ENCODE results near the gene PXDN. TPM values are rescaled to one million over a fixed set of nuclear protein-coding genes. Genes with fewer than 3 reads are reported as not detected.
"Not testable (repeated sequence)": the region's sequence is repeated elsewhere in the genome, so short reads cannot be mapped to it uniquely, and the experiment has no call there.

Gene PXDN
- total and polyA plus RNA-seq, 11 donors, result 5.9 to 83.7 (median 28.2) TPM

GRCh38 chr2:1758774-1759610, 14.7 kb upstream of the PXDN start:
- intact Hi-C loops (cut with DNase I), result no loop called here
- TF ChIP-seq POLR2A (IDR thresholded peaks at IDR 0.05), result no peak

GRCh38 chr2:1758171-1758570, 13.9 kb upstream of the PXDN start:
- intact Hi-C loops (cut with DNase I), result no loop called here
- Histone ChIP-seq H3K27ac (no peak overlapping the region), H3K4me3 (no peak overlapping the region), H3K9me3 (no peaks in the 10 kb centered on the region), H3K36me3 (no peaks in the 10 kb centered on the region), H3K27me3 (peaks cover 0 to 3% (median 0%) of the 10 kb centered on the region in 9 donors), H3K4me1 (peaks cover 0 to 11% (median 0%) of the 10 kb centered on the region in 12 donors)
- DNase-seq (no peak), ATAC-seq (no peak)
- 81 to 91% (median 86%) methylated on average over 5 of the region's 5 CpGs for WGBS, 4 donors
- TF ChIP-seq CTCF (IDR thresholded peaks at IDR 0.05) (no peak), POLR2A (IDR thresholded peaks at IDR 0.05) (no peak)

More at GRCh38 chr2:1758774-1759610, 14.7 kb upstream of the PXDN start:
- ATAC-seq (no peak), DNase-seq (no peak)
- Histone ChIP-seq H3K27ac (no peak overlapping the region), H3K4me3 (no peak overlapping the region), H3K27me3 (peaks cover 0 to 3% (median 0%) of the 10 kb centered on the region in 9 donors), H3K36me3 (no peaks in the 10 kb centered on the region), H3K4me1 (peaks cover 0 to 11% (median 0%) of the 10 kb centered on the region in 12 donors), H3K9me3 (no peaks in the 10 kb centered on the region)
- 91 to 96% (median 95%) methylated on average over 9 to 26 of the region's 26 CpGs for WGBS, 4 donors

- DNase-seq (no peak), ATAC-seq (no peak)
- Histone ChIP-seq H3K9me3 (no peaks in the 10 kb centered on the region), H3K4me1 (peaks cover 0 to 11% (median 0%) of the 10 kb centered on the region in 12 donors), H3K27me3 (peaks cover 0 to 3% (median 0%) of the 10 kb centered on the region in 9 donors), H3K4me3 (no peak overlapping the region), H3K36me3 (no peaks in the 10 kb centered on the region), H3K27ac (no peak overlapping the region)
- TF ChIP-seq POLR2A (IDR thresholded peaks at IDR 0.05), result no peak
- no peak for TF ChIP-seq CTCF (IDR thresholded peaks at IDR 0.05)
- WGBS, 4 donors, result 92 to 98% (median 94%) methylated on average over 4 of the region's 4 CpGs
- intact Hi-C loops (cut with DNase I), result no loop called here
Measured at GRCh38 chr2:1757567-1757966, 13.3 kb upstream of the PXDN start.

DNA sequence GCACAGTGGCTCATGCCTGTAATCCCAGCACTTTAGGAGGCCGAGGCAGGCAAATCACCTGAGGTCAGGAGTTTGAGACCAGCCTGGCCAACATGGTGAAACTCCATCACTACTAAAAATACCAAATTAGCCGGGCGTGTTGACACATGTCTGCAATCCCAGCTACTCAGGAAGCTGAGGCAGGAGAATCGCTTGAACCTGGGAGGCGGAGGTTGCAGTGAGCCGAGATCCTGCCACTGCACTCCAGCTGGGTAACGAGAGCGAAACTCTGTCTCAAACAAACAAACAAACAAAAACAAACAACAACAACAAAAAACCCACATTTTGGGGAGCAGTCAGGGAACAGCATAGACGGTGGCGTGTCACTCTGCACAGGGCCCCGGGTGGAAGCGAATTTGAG, 12.8 kb upstream of the PXDN start:
- 91 to 95% (median 93%) methylated on average over 12 of the region's 12 CpGs for WGBS, 4 donors
- H3K27me3 ChIP-seq; H3K9me3 ChIP-seq; DNase-seq; H3K27ac ChIP-seq; H3K4me3 ChIP-seq; intact Hi-C loops (cut with DNase I); H3K36me3 ChIP-seq; ATAC-seq: not testable (repeated sequence)
- H3K4me1 ChIP-seq, result peaks cover 0 to 11% (median 0%) of the 10 kb centered on the region in 12 donors

GRCh38 chr2:1756456-1756855, 12.1 kb upstream of the PXDN start:
- intact Hi-C loops (cut with DNase I), result no loop called here
- Histone ChIP-seq H3K27ac (peak overlapping the region in 1 of 12 donors; percentile 2), H3K36me3 (no peaks in the 10 kb centered on the region), H3K27me3 (peaks cover 0 to 8% (median 0%) of the 10 kb centered on the region in 9 donors), H3K9me3 (no peaks in the 10 kb centered on the region), H3K4me3 (no peak overlapping the region), H3K4me1 (peaks cover 0 to 11% (median 0%) of the 10 kb centered on the region in 12 donors)
- ATAC-seq, result no peak
- 92 to 98% (median 92%) methylated on average over 8 to 10 of the region's 10 CpGs for WGBS, 4 donors
- TF ChIP-seq CTCF (IDR thresholded peaks at IDR 0.05), result no peak
- no peak for TF ChIP-seq POLR2A (IDR thresholded peaks at IDR 0.05)
- DNase-seq, result no peak

Data from heart left ventricle (tissue), 16 donors.